ENCODE measurements around the gene POLR2I.

GRCh38 chr19:36136964-36137686, 22.4 kb upstream of the POLR2I start:
- TF ChIP-seq CTCF (IDR thresholded peaks at IDR 0.05; ENCODE audit: poor library complexity, severe bottlenecking) (no peak), EP300 (conservative IDR thresholded peaks at IDR 0.05; ENCODE audit: poor library complexity, severe bottlenecking) (no peak), SMC3 (conservative IDR thresholded peaks at IDR 0.05; ENCODE audit: poor library complexity) (no peak), REST (IDR thresholded peaks at IDR 0.05; ENCODE audit: borderline replicate concordance) (no peak), POLR2AphosphoS5 (IDR thresholded peaks at IDR 0.05) (no peak)

Measured in neural cell (in vitro differentiated cells).